Activated B cell treated with CpG ODN at 0.5 μM for 24 hours (primary cell): ENCODE data around the gene KAT5. TPM values are rescaled to one million over a fixed set of nuclear protein-coding genes. Genes with fewer than 3 reads are reported as not detected.

ENCODE experiments used
- ATAC-seq: fragments of 200-7000 bp; cut with Tn5 transposase; one replicate; pipeline ENCODE4 v1.10.0; 2021; ENCODE audit warnings: low read depth, mild to moderate bottlenecking, moderate library complexity
- CTCF ChIA-PET: fragments of 350-600 bp; sonication (Branson Sonifier 250); formaldehyde crosslinking; loops from one replicate; lab custom pipeline; 2021; ENCODE audit warnings: antibody characterized with exemption; lab: Charles Lee
- POLR2A ChIA-PET: fragments of 350-600 bp; sonication (Branson Sonifier 250); formaldehyde crosslinking; loops from one replicate; lab custom pipeline; 2021; ENCODE audit warnings: antibody characterized with exemption; lab: Charles Lee
- DNase-seq: peaks from one replicate; pipeline ENCODE4 v3.0.0; 2022
- H3K27ac Mint-ChIP-seq: one replicate; pipeline ENCODE4 v1.8.0; 2020; ENCODE audit warnings: mixed read lengths
- H3K27me3 Mint-ChIP-seq: one replicate; pipeline ENCODE4 v1.8.0; 2021; ENCODE audit warnings: mixed read lengths
- H3K36me3 Mint-ChIP-seq: one replicate; pipeline ENCODE4 v1.8.0; 2021; ENCODE audit warnings: low read depth, mixed read lengths
- H3K4me1 Mint-ChIP-seq: one replicate; pipeline ENCODE4 v1.8.0; 2021; ENCODE audit warnings: mixed read lengths
- H3K4me3 Mint-ChIP-seq: one replicate; pipeline ENCODE4 v1.8.0; 2020; ENCODE audit warnings: mild to moderate bottlenecking, mixed read lengths
- H3K9me3 Mint-ChIP-seq: one replicate; pipeline ENCODE4 v1.8.0; 2020; ENCODE audit warnings: mixed read lengths
- CTCF ChIP-seq: fragments of 200-600 bp; IDR thresholded peaks from one replicate; pipeline ENCODE4 v1.8.0; 2022; ENCODE audit warnings: antibody characterized with exemption, mild to moderate bottlenecking
- intact Hi-C: fragments of 100-400 bp; cut with micrococcal nuclease; formaldehyde crosslinking; loops from one replicate; pipeline ENCODE4 v1.15.1; 2024
- total RNA-seq: library from RNA; stranded (reverse); gene quantifications from 2 replicates; pipeline ENCODE4 v1.2.3, GENCODE V29; 2022

The KAT5 gene
- total RNA-seq, 1 donor from 2014 or later, result 120 TPM

- TF ChIP-seq CTCF, result no peak
- intact Hi-C loops, result no loop called here
- Mint-ChIP-seq H3K27ac (no peak overlapping the region), H3K27me3 (no peaks in the 10 kb centered on the region), H3K4me3 (no peak overlapping the region), H3K4me1 (peaks cover 52% of the 10 kb centered on the region), H3K36me3 (peaks cover 80% of the 10 kb centered on the region), H3K9me3 (no peaks in the 10 kb centered on the region)
- no peak for DNase-seq
- no peak for ATAC-seq
- POLR2A ChIA-PET, result interaction anchor here (0.7 to 1.0 kb wide), 2 partner anchors 53 to 426 kb away, joined by 3 to 4 read pairs; no protein-coding TSS in a partner anchor
- CTCF ChIA-PET, result interaction anchor here (0.6 kb wide), 1 partner anchor 421 kb away, joined by 3 read pairs; no protein-coding TSS in a partner anchor
These were observed 4.2 kb downstream of the KAT5 start for GRCh38 chr11:65716302-65716701.

- no peak for TF ChIP-seq CTCF
- H3K4me1 Mint-ChIP-seq, result peaks cover 49% of the 10 kb centered on the region
- ATAC-seq, result no peak
- ChIA-PET POLR2A (interaction anchor here (0.6 to 1.0 kb wide), 2 partner anchors 79 to 214 kb away, joined by 3 read pairs; partner anchors contain the start of gene SIPA1), CTCF (no interaction called here)
- no peak overlapping the region for H3K27ac Mint-ChIP-seq
- H3K36me3 Mint-ChIP-seq, result peaks cover 77% of the 10 kb centered on the region
- intact Hi-C loops, result no loop called here
- H3K9me3 Mint-ChIP-seq, result no peaks in the 10 kb centered on the region
- no peaks in the 10 kb centered on the region for H3K27me3 Mint-ChIP-seq
- H3K4me3 Mint-ChIP-seq, result no peak overlapping the region
- DNase-seq, result no peak
These were observed 4.8 kb downstream of the KAT5 start for GRCh38 chr11:65716774-65717405.

GRCh38 chr11:65717906-65718305 is 5.9 kb downstream of the KAT5 start:
- ChIA-PET POLR2A (interaction anchor here (0.5 to 1.0 kb wide), 2 partner anchors 80 to 125 kb away, joined by 3 to 5 read pairs; partner anchors contain the start of gene SIPA1), CTCF (no interaction called here)
- Mint-ChIP-seq H3K4me3 (no peak overlapping the region), H3K27ac (no peak overlapping the region), H3K9me3 (no peaks in the 10 kb centered on the region), H3K27me3 (no peaks in the 10 kb centered on the region), H3K4me1 (peaks cover 43% of the 10 kb centered on the region), H3K36me3 (peaks cover 70% of the 10 kb centered on the region)
- ATAC-seq (no peak), DNase-seq (no peak)
- no peak for TF ChIP-seq CTCF
- intact Hi-C loops, result no loop called here

GRCh38 chr11:65718531-65718930 is 6.5 kb downstream of the KAT5 start:
- H3K4me1 Mint-ChIP-seq, result peaks cover 38% of the 10 kb centered on the region
- TF ChIP-seq CTCF, result no peak
- intact Hi-C loops, result no loop called here
- peaks cover 64% of the 10 kb centered on the region for H3K36me3 Mint-ChIP-seq
- DNase-seq (no peak), ATAC-seq (no peak)
- H3K27ac Mint-ChIP-seq, result no peak overlapping the region
- H3K9me3 Mint-ChIP-seq, result no peaks in the 10 kb centered on the region
- ChIA-PET POLR2A (no interaction called here), CTCF (no interaction called here)
- H3K4me3 Mint-ChIP-seq, result peak overlapping the region; percentile 94
- H3K27me3 Mint-ChIP-seq, result no peaks in the 10 kb centered on the region

- H3K27me3 Mint-ChIP-seq, result no peaks in the 10 kb centered on the region
- peak overlapping the region; percentile 94 for H3K4me3 Mint-ChIP-seq
- no peaks in the 10 kb centered on the region for H3K9me3 Mint-ChIP-seq
- DNase-seq, result no peak
- peaks cover 35% of the 10 kb centered on the region for H3K4me1 Mint-ChIP-seq
- ChIA-PET CTCF (interaction anchor here (0.7 to 2.0 kb wide), 3 partner anchors 7 to 172 kb away, joined by 3 to 11 read pairs (median 4); partner anchors contain the start of gene KAT5), POLR2A (interaction anchor here (0.6 to 1.6 kb wide), 2 partner anchors 80 to 380 kb away, joined by 3 to 8 read pairs; partner anchors contain the start of gene SIPA1)
- no peak for TF ChIP-seq CTCF
- peaks cover 59% of the 10 kb centered on the region for H3K36me3 Mint-ChIP-seq
- no peak for ATAC-seq
- H3K27ac Mint-ChIP-seq, result peak overlapping the region; percentile 35
- intact Hi-C loops, result no loop called here
These were observed 7.0 kb downstream of the KAT5 start for GRCh38 chr11:65718964-65719492.
